Mucosa of rectum (tissue), 2 donors: ENCODE results near the gene SLFN11.
"Not testable (repeated sequence)": the region's sequence is repeated elsewhere in the genome, so short reads cannot be mapped to it uniquely, and the experiment has no call there.

ENCODE experiments used
- H3K27ac ChIP-seq, 2 donors: one replicate each; pipeline ENCODE4 v1.7.0; 2013; ENCODE audit warnings: inconsistent platforms in 2 of 2, low read depth in 2 of 2, low read length in 2 of 2
- H3K27me3 ChIP-seq, 2 donors: one replicate each; pipeline ENCODE4 v1.7.0; 2013; ENCODE audit warnings: low read length in 2 of 2; ENCODE audit not compliant: control insufficient read depth in 2 of 2, insufficient read depth in 2 of 2
- H3K36me3 ChIP-seq, 2 donors: one replicate each; pipeline ENCODE4 v1.7.0; 2013; ENCODE audit warnings: low read length in 2 of 2; ENCODE audit not compliant: control insufficient read depth in 2 of 2, insufficient read depth in 2 of 2
- H3K4me1 ChIP-seq, 2 donors: one replicate each; pipeline ENCODE4 v1.7.0; 2013; ENCODE audit warnings: low read length in 2 of 2, mild to moderate bottlenecking in 1 of 2; ENCODE audit not compliant: control insufficient read depth in 2 of 2, insufficient read depth in 2 of 2
- H3K4me3 ChIP-seq, 2 donors: one replicate each; pipeline ENCODE4 v1.7.0; 2013; ENCODE audit warnings: low read length in 2 of 2
- H3K9ac ChIP-seq, 2 donors: one replicate each; pipeline ENCODE4 v1.7.0; 2013; ENCODE audit warnings: low read length in 2 of 2, low read depth in 1 of 2, mild to moderate bottlenecking in 1 of 2
- H3K9me3 ChIP-seq, 2 donors: one replicate each; pipeline ENCODE4 v1.7.0; 2013; ENCODE audit warnings: low read length in 2 of 2; ENCODE audit not compliant: control insufficient read depth in 2 of 2
- donor health status: healthy.
- donor health status: Normal muscosa, but diverticular disease.

The SLFN11 gene, protein sequence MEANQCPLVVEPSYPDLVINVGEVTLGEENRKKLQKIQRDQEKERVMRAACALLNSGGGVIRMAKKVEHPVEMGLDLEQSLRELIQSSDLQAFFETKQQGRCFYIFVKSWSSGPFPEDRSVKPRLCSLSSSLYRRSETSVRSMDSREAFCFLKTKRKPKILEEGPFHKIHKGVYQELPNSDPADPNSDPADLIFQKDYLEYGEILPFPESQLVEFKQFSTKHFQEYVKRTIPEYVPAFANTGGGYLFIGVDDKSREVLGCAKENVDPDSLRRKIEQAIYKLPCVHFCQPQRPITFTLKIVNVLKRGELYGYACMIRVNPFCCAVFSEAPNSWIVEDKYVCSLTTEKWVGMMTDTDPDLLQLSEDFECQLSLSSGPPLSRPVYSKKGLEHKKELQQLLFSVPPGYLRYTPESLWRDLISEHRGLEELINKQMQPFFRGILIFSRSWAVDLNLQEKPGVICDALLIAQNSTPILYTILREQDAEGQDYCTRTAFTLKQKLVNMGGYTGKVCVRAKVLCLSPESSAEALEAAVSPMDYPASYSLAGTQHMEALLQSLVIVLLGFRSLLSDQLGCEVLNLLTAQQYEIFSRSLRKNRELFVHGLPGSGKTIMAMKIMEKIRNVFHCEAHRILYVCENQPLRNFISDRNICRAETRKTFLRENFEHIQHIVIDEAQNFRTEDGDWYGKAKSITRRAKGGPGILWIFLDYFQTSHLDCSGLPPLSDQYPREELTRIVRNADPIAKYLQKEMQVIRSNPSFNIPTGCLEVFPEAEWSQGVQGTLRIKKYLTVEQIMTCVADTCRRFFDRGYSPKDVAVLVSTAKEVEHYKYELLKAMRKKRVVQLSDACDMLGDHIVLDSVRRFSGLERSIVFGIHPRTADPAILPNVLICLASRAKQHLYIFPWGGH

DNA sequence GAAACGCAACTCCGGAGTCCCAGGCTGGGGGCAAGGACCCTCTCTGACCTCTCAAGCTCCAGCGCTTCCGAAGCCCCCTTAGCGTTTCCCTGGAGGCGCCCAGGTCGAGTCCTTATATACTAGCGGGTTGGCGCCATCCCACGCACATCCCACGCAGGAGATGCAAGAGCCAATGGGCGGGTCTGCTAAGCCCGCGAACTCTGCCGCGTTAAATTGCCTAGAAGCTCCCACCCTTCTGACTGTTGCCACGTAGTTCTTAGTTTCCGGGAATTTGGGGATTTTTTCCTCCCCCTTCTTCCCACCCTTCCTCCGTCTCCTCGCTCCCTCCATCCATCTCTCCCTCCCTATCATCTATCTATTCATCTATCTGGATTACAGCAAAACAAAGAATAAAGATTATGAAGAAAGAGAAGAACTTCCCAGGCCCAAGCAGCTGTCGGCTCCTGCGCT lies at the start of gene SLFN11:
Gene SLFN11 (minus strand): TSS at position 88 of the 450 bp plus-strand sequence. CDS start 9,814 bp downstream, outside the sequence.
- no peaks in the 10 kb centered on the region for H3K9me3 ChIP-seq
- peak within 1 kb of the TSS; percentile 75 to 81 for H3K4me3 ChIP-seq
- H3K27me3 ChIP-seq, result peaks cover 0 to 9% of the 10 kb centered on the region in 2 donors
- peaks cover 0 to 4% of the 10 kb centered on the region in 2 donors for H3K4me1 ChIP-seq
- H3K36me3 ChIP-seq, result no peaks in the 10 kb centered on the region
- H3K9ac ChIP-seq, result peak within 1 kb of the TSS; percentile 79 to 83
- peak within 1 kb of the TSS; percentile 91 to 92 for H3K27ac ChIP-seq

GRCh38 chr17:35421069-35421468 lies 47.6 kb upstream of the SLFN11 start:
- H3K4me3 ChIP-seq, H3K9me3 ChIP-seq, H3K9ac ChIP-seq, H3K36me3 ChIP-seq, H3K4me1 ChIP-seq, H3K27me3 ChIP-seq, H3K27ac ChIP-seq: not testable (repeated sequence)

- Histone ChIP-seq H3K27me3 (no peaks in the 10 kb centered on the region), H3K9me3 (no peaks in the 10 kb centered on the region), H3K4me1 (no peaks in the 10 kb centered on the region), H3K9ac (no peak overlapping the region), H3K27ac (no peak overlapping the region), H3K4me3 (no peak overlapping the region), H3K36me3 (peaks cover 0 to 3% of the 10 kb centered on the region in 2 donors)
Observed at GRCh38 chr17:35416659-35417058, 43.2 kb upstream of the SLFN11 start.

- not testable (repeated sequence) for H3K27me3 ChIP-seq, H3K4me1 ChIP-seq, H3K9ac ChIP-seq, H3K9me3 ChIP-seq, H3K36me3 ChIP-seq, H3K4me3 ChIP-seq, H3K27ac ChIP-seq
Observed at GRCh38 chr17:35414707-35415106, 41.3 kb upstream of the SLFN11 start.

DNA sequence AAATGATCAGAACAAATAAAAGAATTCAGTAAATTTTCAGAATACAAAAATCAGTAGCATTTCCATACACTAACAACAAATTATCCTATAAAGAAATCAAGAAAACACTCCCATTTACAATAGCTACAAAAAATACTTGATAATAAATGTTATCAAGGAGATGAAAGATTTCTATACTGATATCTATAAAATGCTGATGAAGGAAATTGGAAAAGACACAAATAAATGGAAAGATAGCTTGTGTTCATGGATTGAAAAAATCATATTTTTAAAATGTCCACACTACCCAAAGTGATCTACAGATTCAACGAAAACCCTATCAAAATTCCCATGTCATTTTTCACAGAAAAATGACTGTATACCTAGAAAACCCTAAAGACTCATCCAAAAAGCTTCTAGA lies 40.8 kb upstream of the SLFN11 start:
- Histone ChIP-seq H3K9me3 (no peaks in the 10 kb centered on the region), H3K27ac (no peak overlapping the region), H3K4me1 (no peaks in the 10 kb centered on the region), H3K27me3 (no peaks in the 10 kb centered on the region), H3K4me3 (no peak overlapping the region), H3K36me3 (peaks cover 0 to 2% of the 10 kb centered on the region in 2 donors), H3K9ac (no peak overlapping the region)

DNA sequence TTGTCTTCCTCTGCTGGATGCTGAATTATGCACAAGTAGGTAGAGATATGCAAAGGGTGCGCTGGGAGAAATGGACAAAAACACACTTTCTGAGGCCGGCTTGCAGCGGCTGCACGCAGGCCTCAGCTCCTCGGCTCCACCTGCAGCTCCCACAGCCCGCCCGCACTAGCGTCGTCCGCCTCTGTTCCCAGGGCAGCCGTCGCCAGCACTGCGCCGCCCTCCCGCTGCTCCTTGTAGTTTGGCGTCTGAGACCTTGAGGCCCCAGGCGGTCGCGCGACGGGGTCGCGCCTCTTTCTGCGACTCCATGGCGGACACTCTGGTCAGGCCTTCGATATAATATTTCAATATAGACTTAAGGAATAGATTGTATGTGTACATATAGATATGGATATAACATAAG lies 34.1 kb upstream of the SLFN11 start:
- Histone ChIP-seq H3K4me3 (no peak overlapping the region), H3K27me3 (no peaks in the 10 kb centered on the region), H3K36me3 (peaks cover 0 to 2% of the 10 kb centered on the region in 2 donors), H3K9me3 (no peaks in the 10 kb centered on the region), H3K4me1 (no peaks in the 10 kb centered on the region), H3K27ac (no peak overlapping the region), H3K9ac (no peak overlapping the region)

DNA sequence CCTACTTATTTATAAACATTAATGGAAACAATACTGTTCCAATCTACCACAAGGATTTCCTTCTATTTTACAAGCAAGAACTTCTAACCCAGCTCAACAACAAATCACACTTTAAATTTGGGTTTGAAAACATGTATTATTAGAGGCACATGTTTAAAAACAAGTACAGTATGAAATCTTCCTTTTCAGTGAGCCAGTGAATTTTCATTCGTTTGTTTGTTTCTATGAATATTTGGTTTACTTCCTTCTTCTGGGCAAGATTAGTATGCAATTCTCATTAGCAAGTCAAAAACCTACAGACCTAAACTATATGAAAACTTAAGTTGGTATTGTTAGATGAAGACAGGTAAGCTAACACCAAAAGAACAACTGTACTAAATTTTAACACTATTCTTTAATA lies 33.1 kb upstream of the SLFN11 start:
- Histone ChIP-seq H3K4me1 (no peaks in the 10 kb centered on the region), H3K27me3 (no peaks in the 10 kb centered on the region), H3K9ac (no peak overlapping the region), H3K9me3 (no peaks in the 10 kb centered on the region), H3K4me3 (no peak overlapping the region), H3K27ac (no peak overlapping the region), H3K36me3 (peaks cover 0 to 2% of the 10 kb centered on the region in 2 donors)

- Histone ChIP-seq H3K36me3 (no peaks in the 10 kb centered on the region), H3K4me1 (no peaks in the 10 kb centered on the region)
Observed at GRCh38 chr17:35404360-35404759, 30.9 kb upstream of the SLFN11 start.

GRCh38 chr17:35393783-35394182 lies 20.4 kb upstream of the SLFN11 start:
- H3K36me3 ChIP-seq, H3K4me3 ChIP-seq, H3K27me3 ChIP-seq, H3K9me3 ChIP-seq, H3K4me1 ChIP-seq, H3K9ac ChIP-seq, H3K27ac ChIP-seq: not testable (repeated sequence)

More at GRCh38 chr17:35404360-35404759, 30.9 kb upstream of the SLFN11 start:
- no peaks in the 10 kb centered on the region for H3K27me3 ChIP-seq
- H3K4me3 ChIP-seq, result no peak overlapping the region
- H3K27ac ChIP-seq, result no peak overlapping the region
- H3K9me3 ChIP-seq, result no peaks in the 10 kb centered on the region
- no peak overlapping the region for H3K9ac ChIP-seq

DNA sequence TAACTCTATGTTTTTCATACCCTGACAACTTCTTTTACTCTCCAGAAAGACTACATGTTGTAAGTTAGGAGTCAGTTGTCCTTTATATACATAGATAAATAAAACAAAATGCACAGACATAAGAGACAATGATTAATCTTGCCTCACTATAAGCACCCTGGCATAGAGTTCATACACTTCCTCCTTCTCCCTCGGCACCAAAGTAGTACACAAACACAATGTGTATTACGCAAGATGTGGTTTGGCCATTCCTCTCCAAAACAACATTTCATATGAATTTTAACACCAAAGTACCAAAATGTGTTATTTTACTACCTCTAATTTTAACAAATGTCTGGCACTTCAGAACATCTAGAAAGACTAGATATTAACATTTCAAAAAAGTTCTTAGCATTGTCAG lies 17.2 kb upstream of the SLFN11 start:
- no peak overlapping the region for H3K4me3 ChIP-seq
- H3K27me3 ChIP-seq, result no peaks in the 10 kb centered on the region
- no peaks in the 10 kb centered on the region for H3K4me1 ChIP-seq
- no peaks in the 10 kb centered on the region for H3K9me3 ChIP-seq
- H3K27ac ChIP-seq, result no peak overlapping the region
- no peak overlapping the region for H3K9ac ChIP-seq
- H3K36me3 ChIP-seq, result no peaks in the 10 kb centered on the region
